Smooth muscle cell (in vitro differentiated cells): ENCODE data around the gene PERP. TPM values are rescaled to one million over a fixed set of nuclear protein-coding genes. Genes with fewer than 3 reads are reported as not detected.

Experiments
- DNase-seq: peaks from one replicate; lab custom pipeline; 2025; ENCODE audit not compliant: unreplicated experiment; lab: John Stamatoyannopoulos, UW
- H2AFZ ChIP-seq: fragments of 200-600 bp; sonication (generic); 2 replicates; pipeline ENCODE4 v1.6.0; 2016; ENCODE audit warnings: antibody characterized with exemption, low read depth, mild to moderate bottlenecking
- H3F3A ChIP-seq: fragments of 200-600 bp; sonication (generic); 2 replicates; pipeline ENCODE4 v1.6.0; 2017; ENCODE audit warnings: antibody characterized with exemption, low read depth
- H3K27ac ChIP-seq: fragments of 200-600 bp; sonication (generic); 2 replicates; pipeline ENCODE4 v1.5.1; 2016; ENCODE audit warnings: low read depth, mild to moderate bottlenecking
- H3K27me3 ChIP-seq: fragments of 200-600 bp; sonication (generic); 2 replicates; pipeline ENCODE4 v1.6.1; 2016; ENCODE audit warnings: low read depth, mild to moderate bottlenecking
- H3K36me3 ChIP-seq: fragments of 200-600 bp; sonication (generic); 2 replicates; pipeline ENCODE4 v1.5.1; 2016; ENCODE audit warnings: low read depth
- H3K4me1 ChIP-seq: fragments of 200-600 bp; sonication (generic); 2 replicates; pipeline ENCODE4 v1.5.1; 2016; ENCODE audit warnings: low read depth
- H3K4me2 ChIP-seq: fragments of 200-600 bp; sonication (generic); 2 replicates; pipeline ENCODE4 v1.6.0; 2016; ENCODE audit warnings: mild to moderate bottlenecking
- H3K4me3 ChIP-seq: fragments of 200-600 bp; sonication (generic); 2 replicates; pipeline ENCODE4 v1.5.1; 2016; ENCODE audit warnings: mild to moderate bottlenecking
- H3K79me2 ChIP-seq: fragments of 200-600 bp; sonication (generic); 2 replicates; pipeline ENCODE4 v1.6.0; 2016; ENCODE audit warnings: low read depth, mild to moderate bottlenecking
- H3K9ac ChIP-seq: fragments of 200-600 bp; sonication (generic); 2 replicates; pipeline ENCODE4 v1.6.0; 2016; ENCODE audit warnings: low read depth
- H3K9me3 ChIP-seq: fragments of 200-600 bp; sonication (generic); replicated peaks from 2 replicates; pipeline ENCODE4 v1.5.1; 2016; ENCODE audit warnings: low read depth
- H4K20me1 ChIP-seq: fragments of 200-600 bp; sonication (generic); 2 replicates; pipeline ENCODE4 v1.6.0; 2016; ENCODE audit warnings: low read depth
- WGBS: methylation state at CpG from one replicate; pipeline ENCODE4 v1.1.7; 2016; ENCODE audit warnings: low lambda C conversion rate; 5-methylcytosine and 5-hydroxymethylcytosine counted together
- polyA plus RNA-seq: library from polyadenylated mRNA; unstranded; fragments of >200 nt; fragmentation: Nextera tagmentation; extraction: Ambion mirVana; gene quantifications from 2 replicates; pipeline ENCODE4 v1.2.1, GENCODE V29; 2016
- total RNA-seq: library from RNA; depleted of rRNA; stranded (reverse); fragments of >200 nt; gene quantifications from 2 replicates; pipeline ENCODE4 v1.2.3, GENCODE V29; 2014
- TF ChIP-seq, protein P1 (sequence below): fragments of 200-600 bp; sonication (generic); IDR thresholded peaks from 2 replicates; pipeline ENCODE4 v1.5.1; 2017; ENCODE audit warnings: borderline replicate concordance, mild to moderate bottlenecking, antibody characterized with exemption; ENCODE audit not compliant: insufficient read depth, poor library complexity, severe bottlenecking

Gene PERP
- total and polyA plus RNA-seq, 2 experiments from 2014 or later, result 70.9 to 237 TPM

- Histone ChIP-seq H3F3A (no peaks in the 10 kb centered on the region), H3K4me1 (peaks cover 7% of the 10 kb centered on the region), H4K20me1 (no peaks in the 10 kb centered on the region), H3K9me3 (no peaks in the 10 kb centered on the region), H2AFZ (no peak overlapping the region), H3K36me3 (no peaks in the 10 kb centered on the region), H3K27ac (peak overlapping the region; percentile 95), H3K9ac (peak overlapping the region; percentile 80), H3K27me3 (no peaks in the 10 kb centered on the region), H3K4me2 (peak overlapping the region; percentile 12), H3K79me2 (no peaks in the 10 kb centered on the region), H3K4me3 (no peak overlapping the region)
- TF ChIP-seq, protein P1, sequence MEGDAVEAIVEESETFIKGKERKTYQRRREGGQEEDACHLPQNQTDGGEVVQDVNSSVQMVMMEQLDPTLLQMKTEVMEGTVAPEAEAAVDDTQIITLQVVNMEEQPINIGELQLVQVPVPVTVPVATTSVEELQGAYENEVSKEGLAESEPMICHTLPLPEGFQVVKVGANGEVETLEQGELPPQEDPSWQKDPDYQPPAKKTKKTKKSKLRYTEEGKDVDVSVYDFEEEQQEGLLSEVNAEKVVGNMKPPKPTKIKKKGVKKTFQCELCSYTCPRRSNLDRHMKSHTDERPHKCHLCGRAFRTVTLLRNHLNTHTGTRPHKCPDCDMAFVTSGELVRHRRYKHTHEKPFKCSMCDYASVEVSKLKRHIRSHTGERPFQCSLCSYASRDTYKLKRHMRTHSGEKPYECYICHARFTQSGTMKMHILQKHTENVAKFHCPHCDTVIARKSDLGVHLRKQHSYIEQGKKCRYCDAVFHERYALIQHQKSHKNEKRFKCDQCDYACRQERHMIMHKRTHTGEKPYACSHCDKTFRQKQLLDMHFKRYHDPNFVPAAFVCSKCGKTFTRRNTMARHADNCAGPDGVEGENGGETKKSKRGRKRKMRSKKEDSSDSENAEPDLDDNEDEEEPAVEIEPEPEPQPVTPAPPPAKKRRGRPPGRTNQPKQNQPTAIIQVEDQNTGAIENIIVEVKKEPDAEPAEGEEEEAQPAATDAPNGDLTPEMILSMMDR, result no peak
- DNase-seq, result no peak
- 28% methylated on average over 5 of the region's 5 CpGs for WGBS
These were observed 20.5 kb downstream of the PERP start for GRCh38 chr6:138086573-138087196.

GRCh38 chr6:138085839-138086222, 21.4 kb downstream of the PERP start:
- H3K4me3 ChIP-seq, result no peak overlapping the region
- no peaks in the 10 kb centered on the region for H3K9me3 ChIP-seq
- H2AFZ ChIP-seq, result no peak overlapping the region
- H3K36me3 ChIP-seq, result no peaks in the 10 kb centered on the region
- WGBS, result 91% methylated on average over 2 of the region's 2 CpGs
- no peaks in the 10 kb centered on the region for H3K79me2 ChIP-seq
- H4K20me1 ChIP-seq, result no peaks in the 10 kb centered on the region
- H3K4me1 ChIP-seq, result peaks cover 7% of the 10 kb centered on the region
- H3F3A ChIP-seq, result no peaks in the 10 kb centered on the region
- TF ChIP-seq, protein P1, result no peak
- H3K4me2 ChIP-seq, result no peak overlapping the region
- DNase-seq, result no peak
- H3K9ac ChIP-seq, result no peak overlapping the region
- no peaks in the 10 kb centered on the region for H3K27me3 ChIP-seq
- H3K27ac ChIP-seq, result peak overlapping the region; percentile 29

DNA sequence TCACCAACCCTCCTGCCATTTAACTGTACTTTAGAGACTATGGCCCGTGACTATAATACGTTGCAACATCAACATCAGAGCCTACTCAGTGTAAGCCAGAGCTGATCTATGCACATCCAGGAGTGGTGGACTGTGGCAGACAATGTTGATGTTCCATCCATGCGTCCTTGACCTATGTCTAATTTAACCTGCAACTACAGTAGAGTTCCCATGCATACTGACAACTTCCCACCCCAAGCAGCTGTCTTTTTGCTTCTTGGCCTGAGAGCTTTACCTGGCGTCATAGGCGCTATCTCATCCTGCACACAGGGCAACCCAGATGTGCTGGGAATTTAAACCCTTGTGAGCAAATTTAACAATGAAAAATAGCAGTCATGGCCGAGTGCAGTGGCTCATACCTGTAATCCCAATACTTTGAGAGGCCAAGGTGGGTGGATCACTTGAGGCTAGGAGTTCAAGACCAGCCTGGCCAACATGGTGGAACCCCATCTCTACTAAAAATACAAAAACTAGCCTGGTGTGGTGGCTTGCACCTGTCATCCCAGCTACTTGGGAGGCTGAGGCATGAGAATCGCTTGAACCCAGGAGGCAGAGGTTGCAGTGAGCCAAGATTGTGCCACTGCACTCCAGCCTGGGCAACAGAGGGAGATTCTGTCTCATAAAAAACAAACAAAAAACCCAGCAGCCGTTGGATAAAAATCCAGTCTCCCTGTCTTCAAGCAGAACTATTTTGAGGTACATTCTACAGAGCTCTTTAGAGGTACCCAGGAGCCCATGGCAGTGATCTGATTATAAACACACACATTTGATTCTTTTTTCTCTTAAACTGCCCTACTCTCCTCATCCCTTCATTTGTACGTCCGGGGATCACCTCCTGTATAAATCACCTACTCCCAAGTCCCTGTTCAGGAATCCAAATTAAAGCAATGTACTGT, 22.0 kb downstream of the PERP start:
- no peaks in the 10 kb centered on the region for H3K27me3 ChIP-seq
- TF ChIP-seq, protein P1, result no peak
- DNase-seq, result no peak
- 86% methylated on average over 10 of the region's 10 CpGs for WGBS
- H3K9me3 ChIP-seq, result no peaks in the 10 kb centered on the region
- no peaks in the 10 kb centered on the region for H4K20me1 ChIP-seq
- H3K79me2 ChIP-seq, result no peaks in the 10 kb centered on the region
- H3F3A ChIP-seq, result no peaks in the 10 kb centered on the region
- no peak overlapping the region for H3K4me2 ChIP-seq
- H3K4me1 ChIP-seq, result peaks cover 7% of the 10 kb centered on the region
- no peak overlapping the region for H2AFZ ChIP-seq
- no peaks in the 10 kb centered on the region for H3K36me3 ChIP-seq
- no peak overlapping the region for H3K4me3 ChIP-seq
- H3K9ac ChIP-seq, result no peak overlapping the region
- peak overlapping the region; percentile 29 for H3K27ac ChIP-seq
